Fibroblast of lung (primary cell): Measurements from ENCODE around the gene CDC42SE2. TPM values are rescaled to one million over a fixed set of nuclear protein-coding genes. Genes with fewer than 3 reads are reported as not detected.

ENCODE experiments used
- DNase-seq, 2 donors: peaks; one replicate each; pipeline versions ENCODE4 v3.0.0 to v3.0.0-alpha.2; 2010; ENCODE audit warnings: low read depth in 2 of 2
- H2AFZ ChIP-seq: 2 replicates; pipeline ENCODE4 v1.5.1; 2012; ENCODE audit warnings: low read length, control low read depth, inconsistent platforms
- H3K27ac ChIP-seq: 2 replicates; pipeline ENCODE4 v1.5.1; 2011; ENCODE audit warnings: low read length, control low read depth; ENCODE audit not compliant: insufficient read depth
- H3K27me3 ChIP-seq: 2 replicates; pipeline ENCODE4 v1.5.1; 2011; ENCODE audit warnings: mild to moderate bottlenecking, low read length; ENCODE audit not compliant: control insufficient read depth, insufficient read depth
- H3K36me3 ChIP-seq: 2 replicates; pipeline ENCODE4 v1.5.1; 2011; ENCODE audit warnings: low read length; ENCODE audit not compliant: control insufficient read depth, insufficient read depth
- H3K4me1 ChIP-seq: 2 replicates; pipeline ENCODE4 v1.5.1; 2011; ENCODE audit warnings: low read length; ENCODE audit not compliant: control insufficient read depth, insufficient read depth; ENCODE audit errors: extremely low read depth
- H3K4me2 ChIP-seq: 2 replicates; pipeline ENCODE4 v1.5.1; 2011; ENCODE audit warnings: low read length, control low read depth; ENCODE audit not compliant: insufficient read depth; ENCODE audit errors: extremely low read depth
- H3K4me3 ChIP-seq, 4 experiments: fragments of 200-600 bp in 1 of 4; sonication (generic) in 1 of 4; replicated peaks in 1 of 4; 2 replicates each; pipeline ENCODE4 v1.5.1; 2011 to 2016; ENCODE audit warnings: low read length in 4 of 4, low read depth in 3 of 4, mild to moderate bottlenecking in 3 of 4, control low read depth in 2 of 4, inconsistent platforms in 1 of 4, mixed read lengths in 1 of 4; ENCODE audit not compliant: insufficient read depth in 1 of 4; ENCODE audit errors: control extremely low read depth in 1 of 4
- H3K79me2 ChIP-seq: 2 replicates; pipeline ENCODE4 v1.5.1; 2012; ENCODE audit warnings: mild to moderate bottlenecking, low read length, inconsistent platforms; ENCODE audit not compliant: control insufficient read depth, insufficient read depth
- H3K9ac ChIP-seq: 2 replicates; pipeline ENCODE4 v1.5.1; 2011; ENCODE audit warnings: mild to moderate bottlenecking, low read length, control low read depth; ENCODE audit not compliant: insufficient read depth
- H3K9me3 ChIP-seq: 2 replicates; pipeline ENCODE4 v1.5.1; 2012; ENCODE audit warnings: low read depth, low read length; ENCODE audit not compliant: control insufficient read depth, insufficient read depth
- H4K20me1 ChIP-seq: 2 replicates; pipeline ENCODE4 v1.5.1; 2011; ENCODE audit warnings: low read length; ENCODE audit not compliant: control insufficient read depth, insufficient read depth; ENCODE audit errors: extremely low read depth
- EZH2 ChIP-seq: IDR thresholded peaks from 2 replicates; pipeline ENCODE4 v1.5.1; 2012; ENCODE audit warnings: low read length, control low read depth, mild to moderate bottlenecking; ENCODE audit errors: missing control alignments
- polyA plus RNA-seq, 2 donors: library from polyadenylated mRNA; depleted of rRNA in 1 of 2; stranded (reverse) in 1 of 2; unstranded in 1 of 2; fragments of >200 nt; gene quantifications; 2 replicates each; pipeline ENCODE4 v1.2.1, GENCODE V29; 2011 to 2012; ENCODE audit warnings: missing spikeins in 1 of 2
- total RNA-seq: library from RNA; depleted of rRNA; stranded (reverse); fragments of >200 nt; gene quantifications from 2 replicates; pipeline ENCODE4 v1.2.1, GENCODE V29; 2014
- TF ChIP-seq, protein P1 (sequence below), 2 donors: IDR thresholded peaks in 1 of 2; conservative IDR thresholded peaks in 1 of 2; 1 replicate in 1 of 2; 2 replicates in 1 of 2; pipeline ENCODE4 v1.5.1; 2011 to 2012; ENCODE audit warnings: low read length in 2 of 2, control low read depth in 1 of 2, inconsistent platforms in 1 of 2, low read depth in 1 of 2, mild to moderate bottlenecking in 1 of 2

Gene CDC42SE2
- total and polyA plus RNA-seq, 2 donors (not counting 1 experiment from before 2014, with no cell fraction given), result 26.1 to 26.5 TPM

DNA sequence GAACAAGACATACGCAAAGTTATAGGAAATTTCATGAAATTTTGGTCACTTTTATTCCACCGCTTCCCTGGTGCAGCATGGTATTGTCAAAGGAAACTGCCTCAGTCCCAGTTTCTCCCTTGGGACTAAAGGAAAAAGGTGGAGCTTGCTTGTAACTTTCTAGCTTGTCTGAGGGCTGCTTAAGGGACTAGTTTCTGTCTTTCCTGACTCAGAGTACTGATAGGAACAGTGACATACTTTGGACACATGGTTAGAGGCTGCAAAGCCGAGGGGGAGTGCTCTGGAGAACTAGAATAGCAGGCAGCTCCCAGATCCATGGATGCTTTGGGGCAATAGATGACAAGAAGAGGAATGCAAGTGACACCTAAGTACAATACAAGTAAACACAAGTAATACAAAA is 136.7 kb downstream of the CDC42SE2 start:
- H3K9ac ChIP-seq, result no peak overlapping the region
- no peaks in the 10 kb centered on the region for H4K20me1 ChIP-seq
- peaks cover 3% of the 10 kb centered on the region for H3K36me3 ChIP-seq
- DNase-seq, result no peak
- no peak overlapping the region for H3K27ac ChIP-seq
- no peaks in the 10 kb centered on the region for H3K79me2 ChIP-seq
- H3K27me3 ChIP-seq, result no peaks in the 10 kb centered on the region
- no peak overlapping the region for H3K4me2 ChIP-seq
- no peak overlapping the region for H2AFZ ChIP-seq
- no peaks in the 10 kb centered on the region for H3K9me3 ChIP-seq
- H3K4me1 ChIP-seq, result no peaks in the 10 kb centered on the region
- no peak overlapping the region for H3K4me3 ChIP-seq
- TF ChIP-seq, protein P1, sequence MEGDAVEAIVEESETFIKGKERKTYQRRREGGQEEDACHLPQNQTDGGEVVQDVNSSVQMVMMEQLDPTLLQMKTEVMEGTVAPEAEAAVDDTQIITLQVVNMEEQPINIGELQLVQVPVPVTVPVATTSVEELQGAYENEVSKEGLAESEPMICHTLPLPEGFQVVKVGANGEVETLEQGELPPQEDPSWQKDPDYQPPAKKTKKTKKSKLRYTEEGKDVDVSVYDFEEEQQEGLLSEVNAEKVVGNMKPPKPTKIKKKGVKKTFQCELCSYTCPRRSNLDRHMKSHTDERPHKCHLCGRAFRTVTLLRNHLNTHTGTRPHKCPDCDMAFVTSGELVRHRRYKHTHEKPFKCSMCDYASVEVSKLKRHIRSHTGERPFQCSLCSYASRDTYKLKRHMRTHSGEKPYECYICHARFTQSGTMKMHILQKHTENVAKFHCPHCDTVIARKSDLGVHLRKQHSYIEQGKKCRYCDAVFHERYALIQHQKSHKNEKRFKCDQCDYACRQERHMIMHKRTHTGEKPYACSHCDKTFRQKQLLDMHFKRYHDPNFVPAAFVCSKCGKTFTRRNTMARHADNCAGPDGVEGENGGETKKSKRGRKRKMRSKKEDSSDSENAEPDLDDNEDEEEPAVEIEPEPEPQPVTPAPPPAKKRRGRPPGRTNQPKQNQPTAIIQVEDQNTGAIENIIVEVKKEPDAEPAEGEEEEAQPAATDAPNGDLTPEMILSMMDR (conservative IDR thresholded peaks at IDR 0.05 in 1 of 2, IDR thresholded peaks at IDR 0.05 in 1 of 2; ENCODE audit: low read depth in 1 of 2, low read length in 2 of 2), result no peak
- TF ChIP-seq EZH2, result no peak

- TF ChIP-seq, protein P1 (conservative IDR thresholded peaks at IDR 0.05 in 1 of 2, IDR thresholded peaks at IDR 0.05 in 1 of 2; ENCODE audit: low read depth in 1 of 2, low read length in 2 of 2), result no peak
- no peak for TF ChIP-seq EZH2
- no peak overlapping the region for H3K4me2 ChIP-seq
- no peak overlapping the region for H3K4me3 ChIP-seq
- no peaks in the 10 kb centered on the region for H3K4me1 ChIP-seq
- no peaks in the 10 kb centered on the region for H3K9me3 ChIP-seq
- no peaks in the 10 kb centered on the region for H4K20me1 ChIP-seq
- H3K27ac ChIP-seq, result no peak overlapping the region
- no peaks in the 10 kb centered on the region for H3K27me3 ChIP-seq
- H3K79me2 ChIP-seq, result no peaks in the 10 kb centered on the region
- H2AFZ ChIP-seq, result no peak overlapping the region
- no peaks in the 10 kb centered on the region for H3K36me3 ChIP-seq
- no peak overlapping the region for H3K9ac ChIP-seq
- no peak for DNase-seq
Measured at GRCh38 chr5:131405674-131406073, 141.8 kb downstream of the CDC42SE2 start.

- H3K4me3 ChIP-seq, result no peak overlapping the region
Measured at GRCh38 chr5:131406076-131406475, 142.2 kb downstream of the CDC42SE2 start.

More at GRCh38 chr5:131406076-131406475, 142.2 kb downstream of the CDC42SE2 start:
- Histone ChIP-seq H3K36me3 (no peaks in the 10 kb centered on the region), H2AFZ (no peak overlapping the region), H4K20me1 (no peaks in the 10 kb centered on the region), H3K4me1 (no peaks in the 10 kb centered on the region), H3K79me2 (no peaks in the 10 kb centered on the region), H3K27ac (no peak overlapping the region), H3K4me2 (no peak overlapping the region), H3K9me3 (no peaks in the 10 kb centered on the region), H3K9ac (no peak overlapping the region), H3K27me3 (no peaks in the 10 kb centered on the region)
- TF ChIP-seq EZH2, result no peak
- TF ChIP-seq, protein P1 (conservative IDR thresholded peaks at IDR 0.05 in 1 of 2, IDR thresholded peaks at IDR 0.05 in 1 of 2; ENCODE audit: low read depth in 1 of 2, low read length in 2 of 2), result no peak
- DNase-seq, result no peak
